GM12878 (cell line): ENCODE data around the gene SYNCRIP. TPM values are rescaled to one million over a fixed set of nuclear protein-coding genes. Genes with fewer than 3 reads are reported as not detected.

ENCODE experiments used
- CHD2 ChIP-seq: IDR thresholded peaks from 2 replicates; pipeline ENCODE4 v1.6.1; 2011; ENCODE audit warnings: low read depth, low read length, improper control_type of control experiment, borderline replicate concordance
- CHD4 ChIP-seq: fragments of 200-600 bp; sonication (generic); IDR thresholded peaks from 2 replicates; pipeline ENCODE4 v1.6.1; 2016; ENCODE audit warnings: mild to moderate bottlenecking
- CREB1 ChIP-seq: IDR thresholded peaks from 2 replicates; pipeline ENCODE4 v1.6.1; 2012; ENCODE audit warnings: low read depth, mild to moderate bottlenecking, inconsistent platforms
- EGR1 ChIP-seq, 2 experiments: IDR thresholded peaks; 1 replicate in 1 of 2; 2 replicates in 1 of 2; pipeline ENCODE4 v1.6.1; 2011 to 2012; ENCODE audit warnings: low read depth in 2 of 2, low read length in 2 of 2, borderline replicate concordance in 1 of 2, mild to moderate bottlenecking in 1 of 2, moderate library complexity in 1 of 2
- FOS ChIP-seq: IDR thresholded peaks from 3 replicates; pipeline ENCODE4 v1.6.1; 2011; ENCODE audit warnings: borderline replicate concordance; ENCODE audit not compliant: insufficient read length; ENCODE audit errors: extremely low read depth
- HDAC2 ChIP-seq: fragments of 200-600 bp; sonication (generic); IDR thresholded peaks from 2 replicates; pipeline ENCODE4 v1.6.1; 2017
- IRF5 ChIP-seq: fragments of 450-650 bp; IDR thresholded peaks from 2 replicates; pipeline ENCODE4 v1.6.1; 2017; ENCODE audit warnings: borderline replicate concordance
- KAT2A ChIP-seq: conservative IDR thresholded peaks from 2 replicates; pipeline ENCODE4 v1.6.1; 2011; ENCODE audit warnings: low read depth, low read length; ENCODE audit not compliant: control insufficient read depth
- NBN ChIP-seq: fragments of 450-650 bp; IDR thresholded peaks from 2 replicates; pipeline ENCODE4 v1.6.1; 2016
- NFYB ChIP-seq: IDR thresholded peaks from 2 replicates; pipeline ENCODE4 v1.6.1; 2011; ENCODE audit warnings: low read depth, mild to moderate bottlenecking, low read length, improper control_type of control experiment, moderate library complexity; ENCODE audit not compliant: insufficient read depth
- PAX8 ChIP-seq: fragments of 450-650 bp; IDR thresholded peaks from 2 replicates; pipeline ENCODE4 v1.6.1; 2017; ENCODE audit warnings: mild to moderate bottlenecking, moderate library complexity
- PBX3 ChIP-seq: IDR thresholded peaks from 2 replicates; pipeline ENCODE4 v1.6.1; 2011; ENCODE audit warnings: mild to moderate bottlenecking, low read depth, low read length, moderate library complexity; ENCODE audit not compliant: insufficient replicate concordance
- RBBP5 ChIP-seq: fragments of 200-600 bp; sonication (generic); conservative IDR thresholded peaks from 2 replicates; pipeline ENCODE4 v1.6.1; 2016
- RCOR1 ChIP-seq: conservative IDR thresholded peaks from 2 replicates; pipeline ENCODE4 v1.6.1; 2012; ENCODE audit warnings: low read depth, low read length, improper control_type of control experiment
- RFX5 ChIP-seq: IDR thresholded peaks from 2 replicates; pipeline ENCODE4 v1.6.1; 2011; ENCODE audit warnings: low read depth, low read length, improper control_type of control experiment
- ZBTB33 ChIP-seq: fragments of 450-650 bp; IDR thresholded peaks from 2 replicates; pipeline ENCODE4 v1.6.1; 2017; ENCODE audit warnings: mild to moderate bottlenecking
- polyA plus RNA-seq, 11 experiments: library from polyadenylated mRNA; depleted of rRNA in 4 of 11; unstranded in 6 of 11; stranded (reverse) in 5 of 11; fragments of >200 nt; fragmentation: Nextera tagmentation in 4 of 11; fragmentation: Illumina TruSeq in 1 of 11; extraction: Ambion mirVana in 4 of 11; extraction: Trizol in 1 of 11; gene quantifications; 1 replicate in 1 of 11; 2 replicates in 10 of 11; pipeline versions ENCODE4 v1.2.1 to v1.2.3, GENCODE V29; 2011 to 2016; ENCODE audit warnings: inconsistent platforms in 2 of 11, missing spikeins in 2 of 11, low read depth in 1 of 11
- total RNA-seq, 4 experiments: library from RNA; depleted of rRNA in 3 of 4; stranded (reverse); fragments of >200 nt in 3 of 4; fragmentation: Illumina TruSeq in 1 of 4; extraction: Trizol in 1 of 4; gene quantifications; 2 replicates each; pipeline versions ENCODE4 v1.2.1 to v1.2.3, GENCODE V29; 2013 to 2021
- TF ChIP-seq, protein P1 (sequence below), 3 experiments: IDR thresholded peaks in 2 of 3; conservative IDR thresholded peaks in 1 of 3; 2 replicates each; pipeline ENCODE4 v1.5.1; 2011; ENCODE audit warnings: low read depth in 3 of 3, low read length in 3 of 3, mild to moderate bottlenecking in 3 of 3, control low read depth in 2 of 3, moderate library complexity in 2 of 3, inconsistent platforms in 1 of 3, mixed read lengths in 1 of 3; ENCODE audit not compliant: control insufficient read depth in 2 of 3, insufficient read depth in 1 of 3; ENCODE audit errors: extremely low read depth in 1 of 3
- TF ChIP-seq, protein P2 (sequence below): fragments of 450-650 bp; IDR thresholded peaks from 2 replicates; pipeline ENCODE4 v1.6.1; 2016; ENCODE audit warnings: mild to moderate bottlenecking
- TF ChIP-seq, protein P3 (sequence below): fragments of 450-650 bp; IDR thresholded peaks from 2 replicates; pipeline ENCODE4 v1.6.1; 2017; ENCODE audit warnings: antibody characterized with exemption, mild to moderate bottlenecking, moderate library complexity

SYNCRIP gene
- total and polyA plus RNA-seq, 10 of the 15 experiments (the other 5 are each of a cell fraction or from before 2014, with no cell fraction given), result 28.4 to 255 (median 131) TPM

DNA sequence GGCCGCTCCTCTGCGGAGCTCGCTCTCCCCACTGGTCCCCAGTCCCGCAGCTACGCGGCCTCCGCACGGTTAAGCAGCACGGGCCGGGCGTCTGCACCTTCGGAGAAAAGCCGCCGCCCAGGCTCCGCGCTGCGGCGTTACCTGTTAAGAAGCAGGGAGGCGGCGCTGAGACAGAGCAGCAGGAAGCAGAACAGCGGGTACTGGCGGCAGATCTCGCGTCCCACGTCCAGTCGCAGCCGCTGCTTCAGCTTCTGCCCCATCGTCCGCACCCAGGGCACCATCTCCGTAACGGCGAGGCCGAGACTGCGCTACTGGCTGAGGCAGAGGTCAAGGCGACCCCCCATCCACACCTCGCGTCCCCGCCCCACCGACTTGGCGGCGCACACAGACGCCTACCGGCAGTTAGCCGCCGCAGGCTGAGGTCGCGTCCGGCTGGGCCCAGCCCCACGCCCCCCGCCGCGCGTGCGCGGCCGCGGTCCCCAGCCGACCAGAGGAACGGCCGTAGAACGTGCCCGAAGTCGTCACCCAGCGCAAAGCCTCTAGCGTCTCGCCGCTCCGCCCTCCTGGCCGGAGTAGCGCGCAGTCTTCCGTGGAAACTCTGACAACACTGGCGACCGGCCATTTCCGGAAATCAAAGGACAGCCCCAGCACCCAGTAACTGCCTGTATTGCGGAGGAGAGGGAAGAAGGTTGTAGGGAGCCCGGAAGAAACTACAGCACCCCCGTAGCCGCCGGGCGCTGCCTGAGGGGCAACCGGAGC lies 49.1 kb downstream of the SYNCRIP start, which contains the start of gene SNX14 (continued):
- TF ChIP-seq RCOR1 (no peak), NBN (peak; percentile 59; the same call in 1 of the 2 replicates), RBBP5 (no peak), CREB1 (peak; percentile 75; the same call in 1 of the 2 replicates), IRF5 (no peak), PAX8 (no peak), NFYB (0 out of 2 replicates have a peak, but pooled peaks have one; percentile 2), PBX3 (peak; percentile 75), KAT2A (no peak), HDAC2 (no peak), RFX5 (no peak), CHD4 (no peak), ZBTB33 (no peak), EGR1 (IDR thresholded peaks at IDR 0.05; ENCODE audit: borderline replicate concordance in 1 of 2, low read depth in 2 of 2, low read length in 2 of 2) (peak; percentile 22 to 39; a peak in 2 of 3 replicates), CHD2 (peak; percentile 27; the same call in 1 of the 2 replicates), FOS (no peak)
- TF ChIP-seq, protein P1, sequence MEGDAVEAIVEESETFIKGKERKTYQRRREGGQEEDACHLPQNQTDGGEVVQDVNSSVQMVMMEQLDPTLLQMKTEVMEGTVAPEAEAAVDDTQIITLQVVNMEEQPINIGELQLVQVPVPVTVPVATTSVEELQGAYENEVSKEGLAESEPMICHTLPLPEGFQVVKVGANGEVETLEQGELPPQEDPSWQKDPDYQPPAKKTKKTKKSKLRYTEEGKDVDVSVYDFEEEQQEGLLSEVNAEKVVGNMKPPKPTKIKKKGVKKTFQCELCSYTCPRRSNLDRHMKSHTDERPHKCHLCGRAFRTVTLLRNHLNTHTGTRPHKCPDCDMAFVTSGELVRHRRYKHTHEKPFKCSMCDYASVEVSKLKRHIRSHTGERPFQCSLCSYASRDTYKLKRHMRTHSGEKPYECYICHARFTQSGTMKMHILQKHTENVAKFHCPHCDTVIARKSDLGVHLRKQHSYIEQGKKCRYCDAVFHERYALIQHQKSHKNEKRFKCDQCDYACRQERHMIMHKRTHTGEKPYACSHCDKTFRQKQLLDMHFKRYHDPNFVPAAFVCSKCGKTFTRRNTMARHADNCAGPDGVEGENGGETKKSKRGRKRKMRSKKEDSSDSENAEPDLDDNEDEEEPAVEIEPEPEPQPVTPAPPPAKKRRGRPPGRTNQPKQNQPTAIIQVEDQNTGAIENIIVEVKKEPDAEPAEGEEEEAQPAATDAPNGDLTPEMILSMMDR (IDR thresholded peaks at IDR 0.05 in 2 of 3, conservative IDR thresholded peaks at IDR 0.05 in 1 of 3; ENCODE audit: control insufficient read depth in 2 of 3, extremely low read depth in 1 of 3, insufficient read depth in 1 of 3, low read depth in 3 of 3, low read length in 3 of 3), result 0 out of 6 replicates have a peak, but pooled peaks of 1 of the 3 experiments have one; percentile 8
- TF ChIP-seq, protein P2, sequence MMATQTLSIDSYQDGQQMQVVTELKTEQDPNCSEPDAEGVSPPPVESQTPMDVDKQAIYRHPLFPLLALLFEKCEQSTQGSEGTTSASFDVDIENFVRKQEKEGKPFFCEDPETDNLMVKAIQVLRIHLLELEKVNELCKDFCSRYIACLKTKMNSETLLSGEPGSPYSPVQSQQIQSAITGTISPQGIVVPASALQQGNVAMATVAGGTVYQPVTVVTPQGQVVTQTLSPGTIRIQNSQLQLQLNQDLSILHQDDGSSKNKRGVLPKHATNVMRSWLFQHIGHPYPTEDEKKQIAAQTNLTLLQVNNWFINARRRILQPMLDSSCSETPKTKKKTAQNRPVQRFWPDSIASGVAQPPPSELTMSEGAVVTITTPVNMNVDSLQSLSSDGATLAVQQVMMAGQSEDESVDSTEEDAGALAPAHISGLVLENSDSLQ, result peak; percentile 92
- TF ChIP-seq, protein P3, sequence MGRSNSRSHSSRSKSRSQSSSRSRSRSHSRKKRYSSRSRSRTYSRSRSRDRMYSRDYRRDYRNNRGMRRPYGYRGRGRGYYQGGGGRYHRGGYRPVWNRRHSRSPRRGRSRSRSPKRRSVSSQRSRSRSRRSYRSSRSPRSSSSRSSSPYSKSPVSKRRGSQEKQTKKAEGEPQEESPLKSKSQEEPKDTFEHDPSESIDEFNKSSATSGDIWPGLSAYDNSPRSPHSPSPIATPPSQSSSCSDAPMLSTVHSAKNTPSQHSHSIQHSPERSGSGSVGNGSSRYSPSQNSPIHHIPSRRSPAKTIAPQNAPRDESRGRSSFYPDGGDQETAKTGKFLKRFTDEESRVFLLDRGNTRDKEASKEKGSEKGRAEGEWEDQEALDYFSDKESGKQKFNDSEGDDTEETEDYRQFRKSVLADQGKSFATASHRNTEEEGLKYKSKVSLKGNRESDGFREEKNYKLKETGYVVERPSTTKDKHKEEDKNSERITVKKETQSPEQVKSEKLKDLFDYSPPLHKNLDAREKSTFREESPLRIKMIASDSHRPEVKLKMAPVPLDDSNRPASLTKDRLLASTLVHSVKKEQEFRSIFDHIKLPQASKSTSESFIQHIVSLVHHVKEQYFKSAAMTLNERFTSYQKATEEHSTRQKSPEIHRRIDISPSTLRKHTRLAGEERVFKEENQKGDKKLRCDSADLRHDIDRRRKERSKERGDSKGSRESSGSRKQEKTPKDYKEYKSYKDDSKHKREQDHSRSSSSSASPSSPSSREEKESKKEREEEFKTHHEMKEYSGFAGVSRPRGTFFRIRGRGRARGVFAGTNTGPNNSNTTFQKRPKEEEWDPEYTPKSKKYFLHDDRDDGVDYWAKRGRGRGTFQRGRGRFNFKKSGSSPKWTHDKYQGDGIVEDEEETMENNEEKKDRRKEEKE, result no peak
